Stimulated activated CD4-positive, alpha-beta T cell treated with anti-CD3 and anti-CD28 coated beads, TNF-alpha, amount 100 ng/mL, for 24 hours (primary cell): ENCODE data around the gene APOBEC3H.

Experiments used
- DNase-seq, 3 experiments: peaks; one replicate each; pipeline ENCODE4 v3.0.0-alpha.2; 2020; ENCODE audit warnings: low read depth in 3 of 3

Gene APOBEC3H

GRCh38 chr22:39110631-39111561, 13.9 kb downstream of the APOBEC3H start:
- no peak for DNase-seq

- no peak for DNase-seq
Observed at GRCh38 chr22:39114112-39114511, 17.1 kb downstream of the APOBEC3H start.

GRCh38 chr22:39115570-39115969, 18.5 kb downstream of the APOBEC3H start:
- no peak for DNase-seq

- DNase-seq = no peak
Observed at GRCh38 chr22:39115977-39116621, 19.1 kb downstream of the APOBEC3H start.

- peak; percentile 36 to 67 (median 62) for DNase-seq
Observed at GRCh38 chr22:39117585-39118191, 20.6 kb downstream of the APOBEC3H start.

- no peak for DNase-seq
Observed at GRCh38 chr22:39120983-39121382, 23.9 kb downstream of the APOBEC3H start.

- DNase-seq = no peak
Observed at GRCh38 chr22:39122772-39123470, 25.9 kb downstream of the APOBEC3H start.

GRCh38 chr22:39123751-39124581, 26.9 kb downstream of the APOBEC3H start:
- no peak for DNase-seq

- DNase-seq = no peak
Observed at GRCh38 chr22:39125622-39126021, 28.6 kb downstream of the APOBEC3H start.

GRCh38 chr22:39128508-39128907, 31.5 kb downstream of the APOBEC3H start:
- no peak for DNase-seq

- no peak for DNase-seq
Observed at GRCh38 chr22:39129081-39129480, 32.0 kb downstream of the APOBEC3H start.

GRCh38 chr22:39129746-39130145, 32.7 kb downstream of the APOBEC3H start:
- no peak for DNase-seq

- no peak for DNase-seq
Observed at GRCh38 chr22:39130152-39130704, 33.2 kb downstream of the APOBEC3H start.

- no peak for DNase-seq
Observed at GRCh38 chr22:39130892-39131855, 34.1 kb downstream of the APOBEC3H start.

GRCh38 chr22:39132281-39132680, 35.2 kb downstream of the APOBEC3H start:
- no peak for DNase-seq

GRCh38 chr22:39132871-39133524, 36.0 kb downstream of the APOBEC3H start:
- no peak for DNase-seq

- no peak for DNase-seq
Observed at GRCh38 chr22:39133871-39134270, 36.8 kb downstream of the APOBEC3H start.

- no peak for DNase-seq
Observed at GRCh38 chr22:39134366-39135091, 37.5 kb downstream of the APOBEC3H start.
